Heart right ventricle (tissue), 16 donors: ENCODE data around the gene LHFPL4. TPM values are rescaled to one million over a fixed set of nuclear protein-coding genes. Genes with fewer than 3 reads are reported as not detected.

Experiments used
- ATAC-seq, 8 donors: fragments of 200-7000 bp; cut with Tn5 transposase; one replicate each; pipeline ENCODE4 v1.9.1; 2020; ENCODE audit warnings: mild to moderate bottlenecking in 8 of 8, moderate library complexity in 8 of 8, moderate number of reproducible peaks in 1 of 8
- DNase-seq, 2 donors: peaks; one replicate each; pipeline ENCODE4 v3.0.0-alpha.2; 2020
- H3K27ac ChIP-seq, 10 donors: fragments of 200-600 bp; sonication (generic) in 2 of 10; one replicate each; pipeline versions ENCODE4 v1.5.0 to v1.8.0; 2020 to 2022; ENCODE audit warnings: mild to moderate bottlenecking in 3 of 10
- H3K27me3 ChIP-seq, 7 donors: fragments of 200-600 bp; one replicate each; pipeline ENCODE4 v1.8.0; 2021 to 2022; ENCODE audit warnings: mild to moderate bottlenecking in 2 of 7
- H3K36me3 ChIP-seq, 9 donors: fragments of 200-600 bp; sonication (generic) in 1 of 9; one replicate each; pipeline versions ENCODE4 v1.5.0 to v1.8.0; 2020 to 2022; ENCODE audit warnings: mild to moderate bottlenecking in 2 of 9
- H3K4me1 ChIP-seq, 9 donors: fragments of 200-600 bp; sonication (generic) in 1 of 9; one replicate each; pipeline versions ENCODE4 v1.5.0 to v1.8.0; 2020 to 2022; ENCODE audit warnings: mild to moderate bottlenecking in 4 of 9
- H3K4me3 ChIP-seq, 10 donors: fragments of 200-600 bp; sonication (generic) in 2 of 10; one replicate each; pipeline versions ENCODE4 v1.5.0 to v1.8.0; 2020 to 2022; ENCODE audit warnings: mild to moderate bottlenecking in 7 of 10, moderate library complexity in 2 of 10
- H3K9me3 ChIP-seq, 11 donors: fragments of 200-600 bp in 10 of 11; sonication (generic) in 2 of 11; one replicate each; pipeline versions ENCODE4 v1.5.0 to v1.8.0; 2013 to 2022; ENCODE audit warnings: mild to moderate bottlenecking in 2 of 11, control low read depth in 1 of 11, moderate library complexity in 1 of 11
- CTCF ChIP-seq, 9 donors: fragments of 200-600 bp; sonication (generic) in 2 of 9; IDR thresholded peaks; one replicate each; pipeline versions ENCODE4 v1.5.0 to v1.8.0; 2021 to 2022; ENCODE audit warnings: antibody characterized with exemption in 9 of 9, mild to moderate bottlenecking in 5 of 9, moderate library complexity in 1 of 9
- WGBS, 2 donors: extraction: QIAGEN DNeasy Blood & Tissue Kit; methylation state at CpG; one replicate each; pipeline ENCODE4 v1.1.7; 2013; ENCODE audit warnings: inconsistent platforms in 1 of 2; 5-methylcytosine and 5-hydroxymethylcytosine counted together
- intact Hi-C, 10 donors: fragments of 100-400 bp; cut with DNase I; formaldehyde crosslinking; loops; one replicate each; pipeline versions ENCODE4 v1.11.1 to v1.14.2; 2022
- polyA plus RNA-seq, 2 donors: library from polyadenylated mRNA; stranded (reverse); fragments of 200-250 nt; gene quantifications; one replicate each; pipeline ENCODE4 v1.2.3, GENCODE V29; 2013
- total RNA-seq, 10 donors: library from RNA; stranded (reverse); fragmentation: NEBNext Ultra II Directional in 3 of 10; extraction: Animal tissue kit (Norgen Biotek cat#: 25700) in 3 of 10; gene quantifications; one replicate each; pipeline versions ENCODE4 v1.2.1 to v1.2.4, GENCODE V29; 2021 to 2023
- donor health status: Arrhythmogenic right ventricular cardiomyopathy.
- donor health status: ischemic (EF 13 %, LVEDD 7.1; RV severe dilation, severe dysfunction).
- donor health status: healthy with polysubstance abuse.
- donor health status: DM: no; HTN: yes; CAD: no.
- donor health status: DM: no; HTN: no; CAD: no.
- donor health status: ischemic (EF 25% LVEDD 6.9; RV normal size, moderate dysfunction).
- donor health status: ischemic (EF 25% LVEDD 5.7; RV mildly dilated, moderate dysfunction).
- donor health status: healthy.
- donor health status: DM: yes; HTN: yes; CAD: no.
- donor health status: Ischemic cardiomyopathy.
- donor health status: ischemic (EF 35%, LVEDD 5.7; RV mildly dilated, moderate dysfunction).
- donor health status: nonischemic (EF 11% LVEDD 7.7; RV severe dilation, severe dysfunction).
- donor health status: DM: yes; HTN: yes; CAD: no.
- donor health status: PGD.
- donor health status: ischemic (EF 29% LVEDD 5.4; RV normal size, mild dysfunction).
- donor health status: nonischemic (EF 23%, LVEDD 6.1; RV moderate dilation, normal function).

Gene LHFPL4
- total and polyA plus RNA-seq, 12 donors: not detected

GRCh38 chr3:9455596-9456131 is 98.0 kb downstream of the LHFPL4 start:
- Histone ChIP-seq H3K4me1 (peaks cover 0 to 15% (median 0%) of the 10 kb centered on the region in 9 donors), H3K9me3 (no peaks in the 10 kb centered on the region), H3K27ac (no peak overlapping the region), H3K4me3 (no peak overlapping the region), H3K36me3 (peaks cover 0 to 100% (median 59%) of the 10 kb centered on the region in 9 donors), H3K27me3 (no peaks in the 10 kb centered on the region)
- TF ChIP-seq CTCF (IDR thresholded peaks at IDR 0.05): no peak
- intact Hi-C loops: no loop called here
- ATAC-seq: no peak
- no peak for DNase-seq
- 99 to 100% methylated on average over 1 of the region's 1 CpG for WGBS, 2 donors

- H3K27ac ChIP-seq: peak overlapping the region in 1 of 10 donors; percentile 27
- H3K4me3 ChIP-seq: no peak overlapping the region
- ATAC-seq (no peak), DNase-seq (no peak)
- H3K27me3 ChIP-seq: no peaks in the 10 kb centered on the region
- no peaks in the 10 kb centered on the region for H3K9me3 ChIP-seq
- peaks cover 0 to 15% (median 0%) of the 10 kb centered on the region in 9 donors for H3K4me1 ChIP-seq
- 71 to 89% methylated on average over 2 of the region's 2 CpGs for WGBS, 2 donors
- H3K36me3 ChIP-seq: peaks cover 0 to 100% (median 70%) of the 10 kb centered on the region in 9 donors
- intact Hi-C loops: loop anchor here in 1 of 10 donors (5.0 kb wide), 1 partner anchor 70 kb away; no protein-coding TSS in a partner anchor
- TF ChIP-seq CTCF (IDR thresholded peaks at IDR 0.05): no peak
These were observed 101.2 kb downstream of the LHFPL4 start for GRCh38 chr3:9452417-9452816.

GRCh38 chr3:9450991-9451390 is 102.6 kb downstream of the LHFPL4 start:
- no peaks in the 10 kb centered on the region for H3K27me3 ChIP-seq
- no peak for TF ChIP-seq CTCF (IDR thresholded peaks at IDR 0.05)
- H3K27ac ChIP-seq: no peak overlapping the region
- no peaks in the 10 kb centered on the region for H3K9me3 ChIP-seq
- ATAC-seq (no peak), DNase-seq (no peak)
- WGBS, 2 donors: 92 to 96% methylated on average over 2 of the region's 2 CpGs
- intact Hi-C loops: loop anchor here in 1 of 10 donors (5.0 kb wide), 1 partner anchor 69 kb away; no protein-coding TSS in a partner anchor
- H3K36me3 ChIP-seq: peaks cover 0 to 100% (median 77%) of the 10 kb centered on the region in 9 donors
- no peak overlapping the region for H3K4me3 ChIP-seq
- peaks cover 0 to 15% (median 0%) of the 10 kb centered on the region in 9 donors for H3K4me1 ChIP-seq

- Histone ChIP-seq H3K27me3 (no peaks in the 10 kb centered on the region), H3K27ac (no peak overlapping the region), H3K4me1 (peaks cover 0 to 15% (median 0%) of the 10 kb centered on the region in 9 donors), H3K9me3 (no peaks in the 10 kb centered on the region), H3K36me3 (peaks cover 2 to 100% (median 81%) of the 10 kb centered on the region in 9 donors), H3K4me3 (no peak overlapping the region)
- TF ChIP-seq CTCF (IDR thresholded peaks at IDR 0.05): no peak
- ATAC-seq (no peak), DNase-seq (no peak)
- 84 to 85% methylated on average over 1 of the region's 1 CpG for WGBS, 2 donors
- intact Hi-C loops: loop anchor here in 1 of 10 donors (5.0 kb wide), 1 partner anchor 68 kb away; no protein-coding TSS in a partner anchor
These were observed 103.5 kb downstream of the LHFPL4 start for GRCh38 chr3:9450126-9450525.
